OCI-LY7 (cell line): ENCODE measurements around the gene GARRE1.

Source experiments
- EZH2phosphoT487 ChIP-seq: fragments of 200-600 bp; sonication (generic); IDR thresholded peaks from 2 replicates; pipeline ENCODE4 v1.6.1; 2018; ENCODE audit warnings: low read depth, borderline replicate concordance, mild to moderate bottlenecking, mixed run types, antibody characterized with exemption, low read length, moderate library complexity, mixed read lengths
- TF ChIP-seq, protein P1 (sequence below): fragments of 200-600 bp; sonication (generic); conservative IDR thresholded peaks from 2 replicates; pipeline ENCODE4 v1.5.1; 2014; ENCODE audit warnings: mild to moderate bottlenecking, antibody characterized with exemption, low read length, moderate library complexity, mixed read lengths

DNA sequence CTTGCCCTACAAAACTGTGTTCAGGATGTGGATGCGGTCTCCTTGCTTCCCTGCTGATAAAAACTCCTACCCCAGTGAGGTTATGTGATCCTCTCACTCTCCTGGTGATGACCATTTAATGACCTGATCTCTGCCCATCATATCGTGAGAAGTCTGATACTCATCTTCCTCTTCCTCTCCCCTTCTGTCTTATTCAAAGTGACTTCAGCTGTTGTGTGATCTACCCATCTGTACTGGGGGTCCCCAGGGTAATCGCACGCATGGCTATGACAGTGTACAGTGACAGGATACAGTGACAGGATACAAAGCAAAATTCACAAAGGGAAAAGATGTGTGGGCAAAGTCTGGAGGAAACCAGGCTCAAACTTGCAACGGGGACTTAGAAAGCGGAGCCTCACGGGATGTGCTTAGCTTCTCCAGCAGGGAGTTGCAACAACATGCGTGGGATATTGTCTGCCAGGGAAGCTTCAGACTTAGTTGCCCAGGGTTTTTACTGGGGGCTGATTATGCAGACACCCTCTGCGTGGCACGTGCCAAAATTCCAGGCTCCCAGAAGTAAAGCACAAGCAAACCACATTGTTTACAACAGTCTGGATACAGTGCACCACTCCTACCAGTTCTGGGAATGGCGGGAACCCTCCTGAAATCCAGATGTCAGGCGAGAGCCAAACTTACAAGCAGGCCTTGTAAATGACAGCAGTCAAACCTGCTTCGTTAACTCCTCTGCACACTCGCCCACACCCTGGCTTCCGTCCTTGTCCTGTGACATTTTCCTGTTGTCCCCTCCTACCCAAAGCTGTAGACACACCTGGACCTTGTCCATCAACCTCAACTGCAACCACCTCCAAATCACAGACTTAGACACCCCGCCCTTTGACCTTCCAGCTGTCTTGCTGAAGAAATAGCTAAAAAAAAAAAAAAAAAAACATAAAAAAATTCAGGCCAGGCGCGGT, 18.0 kb upstream of the GARRE1 start:
- TF ChIP-seq, protein P1, sequence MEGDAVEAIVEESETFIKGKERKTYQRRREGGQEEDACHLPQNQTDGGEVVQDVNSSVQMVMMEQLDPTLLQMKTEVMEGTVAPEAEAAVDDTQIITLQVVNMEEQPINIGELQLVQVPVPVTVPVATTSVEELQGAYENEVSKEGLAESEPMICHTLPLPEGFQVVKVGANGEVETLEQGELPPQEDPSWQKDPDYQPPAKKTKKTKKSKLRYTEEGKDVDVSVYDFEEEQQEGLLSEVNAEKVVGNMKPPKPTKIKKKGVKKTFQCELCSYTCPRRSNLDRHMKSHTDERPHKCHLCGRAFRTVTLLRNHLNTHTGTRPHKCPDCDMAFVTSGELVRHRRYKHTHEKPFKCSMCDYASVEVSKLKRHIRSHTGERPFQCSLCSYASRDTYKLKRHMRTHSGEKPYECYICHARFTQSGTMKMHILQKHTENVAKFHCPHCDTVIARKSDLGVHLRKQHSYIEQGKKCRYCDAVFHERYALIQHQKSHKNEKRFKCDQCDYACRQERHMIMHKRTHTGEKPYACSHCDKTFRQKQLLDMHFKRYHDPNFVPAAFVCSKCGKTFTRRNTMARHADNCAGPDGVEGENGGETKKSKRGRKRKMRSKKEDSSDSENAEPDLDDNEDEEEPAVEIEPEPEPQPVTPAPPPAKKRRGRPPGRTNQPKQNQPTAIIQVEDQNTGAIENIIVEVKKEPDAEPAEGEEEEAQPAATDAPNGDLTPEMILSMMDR: no peak
- no peak for TF ChIP-seq EZH2phosphoT487
